GM18861 (cell line): ENCODE data around the gene UNC5CL.
"Not testable (repeated sequence)": the region's sequence is repeated elsewhere in the genome, so short reads cannot be mapped to it uniquely, and the experiment has no call there.

Experiments used
- ATAC-seq: cut with Tn5 transposase; IDR thresholded peaks from one replicate; pipeline ENCODE4 v1.9.1; 2021; ENCODE audit not compliant: unreplicated experiment

UNC5CL gene

DNA sequence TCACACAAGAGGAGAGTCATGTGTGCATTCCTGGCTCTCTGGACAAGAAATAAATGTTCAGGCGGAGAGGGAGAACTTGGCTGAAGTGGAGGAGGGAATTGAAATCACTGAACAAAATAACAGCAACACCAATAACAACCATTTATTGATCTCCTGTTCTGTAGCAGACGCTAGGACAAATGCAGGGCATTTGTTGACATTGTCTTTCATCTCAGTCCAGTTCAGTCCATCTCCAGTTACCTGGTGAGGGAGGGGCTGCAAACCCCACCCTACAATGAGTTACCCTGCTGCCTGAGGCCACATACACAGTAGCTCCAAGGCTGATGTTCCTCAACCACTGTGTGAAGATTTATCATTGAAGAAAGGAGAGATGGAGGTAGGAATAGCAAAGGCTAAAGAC is 27.3 kb downstream of the UNC5CL start:
- no peak for ATAC-seq

DNA sequence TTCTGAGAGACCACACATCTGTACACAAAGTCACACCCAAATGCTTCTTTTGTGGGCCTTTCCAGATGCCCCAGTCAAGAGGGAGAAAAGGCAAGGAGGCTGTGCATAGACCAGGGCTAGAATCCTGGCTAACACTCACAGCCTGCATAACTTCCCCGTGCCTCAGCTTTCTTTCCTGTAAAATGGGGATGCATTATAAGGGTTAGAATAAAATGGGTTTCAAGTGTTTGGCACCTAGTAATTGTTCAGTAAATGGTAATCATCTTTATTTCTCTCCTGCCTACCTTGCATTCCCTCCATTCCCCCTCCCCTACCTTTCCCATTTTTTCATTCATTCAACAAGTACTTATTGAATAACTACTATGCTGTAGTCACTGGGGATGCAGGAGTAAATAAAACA is 29.4 kb downstream of the UNC5CL start:
- ATAC-seq = no peak

DNA sequence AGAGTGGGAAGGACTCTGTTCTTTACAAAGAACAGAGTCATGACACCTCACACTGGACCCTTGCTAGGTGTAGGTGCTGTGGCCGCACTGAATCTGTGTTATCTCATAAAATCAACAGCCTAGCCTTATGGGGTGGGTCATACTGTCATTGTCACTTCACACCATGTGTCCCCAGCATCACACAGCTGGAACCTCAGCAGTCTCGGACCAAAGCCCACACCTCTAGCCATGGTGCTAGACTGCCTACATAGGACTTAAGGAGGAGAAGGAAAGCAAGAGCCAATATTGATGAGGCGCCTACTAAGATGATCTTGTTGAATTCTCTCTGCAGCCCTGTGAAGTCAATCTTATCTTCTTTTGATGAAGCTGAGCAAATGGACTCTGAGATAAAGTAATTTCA is 31.0 kb downstream of the UNC5CL start:
- no peak for ATAC-seq

GRCh38 chr6:41006980-41007379 is 32.0 kb downstream of the UNC5CL start:
- ATAC-seq = not testable (repeated sequence)

DNA sequence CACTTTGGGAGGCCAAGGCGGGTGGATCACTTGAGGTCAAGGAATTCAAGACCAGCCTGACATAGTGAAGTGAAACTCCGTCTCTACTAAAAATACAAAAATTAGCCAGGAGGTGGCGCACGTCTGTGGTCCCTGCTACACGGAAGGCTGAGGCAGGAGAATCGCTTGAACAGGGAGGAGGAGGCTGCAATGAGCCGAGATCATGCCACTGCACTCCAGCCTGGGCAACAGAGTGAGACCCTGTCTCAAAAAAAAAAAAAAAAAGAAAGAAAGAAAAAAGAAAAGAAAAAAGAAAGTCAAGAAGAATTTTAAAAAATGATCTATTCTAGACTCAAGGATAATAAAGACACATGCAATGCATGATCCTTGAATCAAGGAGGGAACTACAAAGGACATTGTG is 32.8 kb downstream of the UNC5CL start:
- not testable (repeated sequence) for ATAC-seq

DNA sequence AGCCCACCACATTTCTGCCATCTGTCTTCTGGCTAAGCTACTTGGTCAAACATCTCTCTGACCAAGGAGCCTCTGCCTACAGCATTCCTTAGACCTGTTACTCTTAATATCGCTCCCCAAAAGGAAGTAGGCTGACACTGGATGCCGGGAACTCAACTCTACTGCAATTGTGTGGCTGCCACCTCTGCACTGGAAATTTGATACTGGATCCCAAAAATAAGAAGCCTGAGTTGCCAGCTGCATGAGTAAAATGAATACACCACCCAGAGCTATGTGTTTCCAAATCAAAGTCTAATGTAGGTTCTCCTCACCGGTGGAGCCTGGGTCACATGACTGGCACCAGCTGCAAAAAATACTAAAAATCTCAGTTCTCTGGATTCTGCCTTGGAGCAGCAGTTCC is 36.9 kb downstream of the UNC5CL start:
- no peak for ATAC-seq

- ATAC-seq = no peak
These were observed 38.8 kb downstream of the UNC5CL start for GRCh38 chr6:41000248-41000647.

DNA sequence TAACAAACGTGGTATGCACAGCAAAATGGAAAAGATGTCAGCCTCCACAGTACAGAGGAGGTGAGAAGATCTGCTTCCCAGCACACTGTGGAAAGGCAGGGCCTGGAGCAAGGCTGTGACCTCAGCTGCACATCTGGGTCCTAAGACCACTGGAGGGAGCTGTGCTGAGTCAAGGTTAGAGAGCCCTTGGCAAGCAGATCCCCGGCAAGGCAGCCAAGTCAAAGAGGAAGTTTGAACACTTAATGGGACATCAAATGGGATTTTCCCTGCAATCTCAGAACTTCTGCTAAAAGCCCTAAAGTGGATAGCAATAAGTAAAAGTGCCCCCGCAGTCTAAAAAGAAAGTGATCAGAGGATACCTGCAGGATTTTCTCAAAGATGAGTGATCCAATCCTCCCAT is 39.5 kb downstream of the UNC5CL start:
- no peak for ATAC-seq

- ATAC-seq = no peak
These were observed 40.4 kb downstream of the UNC5CL start for GRCh38 chr6:40998661-40999060.

DNA sequence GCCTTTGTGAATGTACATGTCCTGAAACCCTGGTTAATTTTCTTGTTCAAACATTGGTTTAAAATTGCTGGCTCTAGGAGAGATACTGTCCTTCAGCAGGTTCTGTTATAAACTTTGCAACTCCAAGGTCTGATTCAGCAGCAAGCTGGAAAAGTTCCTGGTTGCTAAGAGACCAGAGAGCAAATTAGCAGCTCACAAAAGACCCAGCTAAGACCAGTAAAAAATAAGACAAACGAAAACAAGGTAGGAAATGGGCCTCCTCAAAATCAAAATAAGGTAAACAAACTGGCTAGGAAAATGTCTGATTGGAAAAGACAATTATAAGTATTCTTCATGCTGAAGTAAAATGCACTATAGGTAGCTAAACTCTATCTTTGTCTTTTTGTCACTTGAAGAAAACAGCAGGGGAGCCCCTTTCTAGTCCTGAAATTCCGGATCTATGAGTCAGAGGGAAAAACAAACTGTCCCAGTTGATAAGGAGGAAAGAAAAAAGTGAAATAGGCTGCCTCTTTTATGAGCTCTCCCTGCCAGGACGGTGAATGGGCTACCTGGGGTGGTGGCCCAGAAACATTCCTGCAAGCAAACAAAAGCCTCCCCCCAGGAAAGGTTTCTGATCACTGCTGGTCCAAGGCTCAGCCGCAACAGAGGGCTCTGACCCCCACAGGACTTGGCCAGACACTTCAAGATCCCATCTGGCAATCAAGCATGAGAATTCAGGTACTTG is 41.6 kb downstream of the UNC5CL start:
- no peak for ATAC-seq

- ATAC-seq = no peak
These were observed 42.3 kb downstream of the UNC5CL start for GRCh38 chr6:40996591-40997233.

DNA sequence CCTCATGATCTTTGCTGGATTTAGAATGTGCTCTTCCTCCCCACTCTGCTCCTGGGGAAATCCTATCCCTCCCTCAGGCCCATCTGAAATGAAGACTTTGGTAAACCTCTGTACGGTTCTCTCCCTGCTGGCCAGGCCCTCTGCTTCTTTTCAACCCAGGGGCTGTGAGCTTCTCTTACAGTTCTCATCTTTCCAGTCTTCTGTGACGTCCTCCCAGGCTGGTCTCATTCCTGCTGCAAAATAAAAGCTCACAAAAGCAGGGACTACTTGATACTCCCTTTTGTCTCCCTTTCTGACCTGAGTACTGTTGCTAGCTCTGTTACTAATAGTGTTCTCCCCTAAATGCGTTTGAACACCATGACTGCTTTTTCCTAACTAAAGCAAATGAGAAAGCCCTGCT is 46.3 kb downstream of the UNC5CL start:
- no peak for ATAC-seq

DNA sequence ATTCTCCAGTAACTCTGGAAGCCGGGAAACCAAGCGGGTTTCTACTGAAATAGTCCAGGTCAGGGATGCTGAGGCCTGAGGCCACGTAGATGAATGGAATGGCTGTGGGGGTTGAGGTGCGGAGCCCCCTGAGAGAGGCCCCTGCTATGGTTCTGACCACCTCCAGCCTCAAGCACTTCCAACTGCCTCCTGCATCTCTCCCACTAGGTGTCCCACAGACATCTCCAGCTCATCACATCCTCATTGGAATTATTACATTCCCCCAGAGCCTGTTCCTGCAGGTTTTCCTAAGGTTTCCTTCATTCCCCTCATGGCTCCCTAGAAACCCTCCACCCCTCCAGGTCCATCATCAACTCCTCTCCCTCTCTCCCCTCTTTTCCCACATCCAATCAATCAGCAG is 48.7 kb downstream of the UNC5CL start:
- ATAC-seq = no peak

DNA sequence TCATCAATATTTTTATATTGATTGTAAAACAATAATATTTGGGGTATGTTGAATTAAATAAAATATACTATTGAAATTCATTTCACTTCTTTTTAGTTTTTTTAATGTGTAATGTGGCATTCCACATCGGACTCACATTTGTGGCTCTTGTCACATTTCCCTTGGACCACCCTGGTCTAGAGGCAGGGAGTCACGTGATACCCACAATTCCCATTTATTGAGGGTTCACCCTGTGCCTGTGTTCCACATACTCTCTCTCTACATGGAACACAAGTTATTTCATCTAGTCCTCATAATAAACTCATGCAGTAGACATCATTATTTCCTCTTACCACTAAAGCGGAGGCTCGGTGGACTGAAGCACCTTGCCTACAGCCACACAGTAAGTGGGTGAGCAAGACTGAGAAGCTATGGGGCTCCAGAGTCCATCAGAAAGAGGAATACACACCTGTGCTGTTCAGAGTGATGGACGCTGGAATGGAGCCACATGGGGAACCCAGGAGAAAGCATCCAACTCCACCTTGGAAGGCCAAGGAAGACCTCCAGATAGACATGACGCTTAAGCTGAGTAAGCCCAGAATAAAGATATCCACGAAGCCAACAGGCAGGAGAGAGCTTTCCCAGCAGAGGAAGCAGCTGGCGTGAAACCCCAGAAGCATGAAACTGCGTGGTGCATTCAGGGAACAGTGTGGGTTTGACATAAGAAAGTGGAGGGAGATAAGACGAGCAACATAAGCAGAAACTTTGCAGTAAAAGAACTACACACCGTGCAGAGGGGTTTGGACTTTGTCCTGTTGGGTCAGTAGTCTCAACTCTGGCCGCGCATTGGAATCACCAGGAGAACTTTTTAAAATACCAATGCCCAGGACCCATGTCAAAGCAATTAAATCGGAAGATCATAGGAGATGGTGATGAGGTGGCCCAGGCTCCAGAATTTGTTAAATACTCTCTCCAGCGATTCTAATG is 49.5 kb downstream of the UNC5CL start:
- no peak for ATAC-seq

DNA sequence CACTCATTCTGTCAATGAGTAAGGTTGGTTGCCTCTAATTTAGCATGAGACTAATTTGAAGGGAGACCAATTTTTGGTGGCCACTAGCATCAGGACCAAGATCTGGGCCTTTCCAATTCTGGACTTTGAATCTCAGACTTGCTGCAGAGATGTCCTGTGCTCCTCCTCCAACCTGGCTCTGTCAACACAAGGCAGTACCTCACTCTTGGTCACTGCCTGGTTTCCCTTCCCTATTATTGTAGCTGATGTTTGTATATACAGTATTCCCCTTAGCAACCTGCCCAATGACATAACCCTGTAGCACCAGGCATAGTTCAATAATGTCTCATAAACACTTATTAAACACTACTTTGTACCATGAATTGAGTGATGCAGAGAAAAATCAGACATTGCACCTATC is 50.4 kb downstream of the UNC5CL start:
- ATAC-seq = no peak

GRCh38 chr6:40986921-40987819 is 51.9 kb downstream of the UNC5CL start:
- ATAC-seq = no peak

DNA sequence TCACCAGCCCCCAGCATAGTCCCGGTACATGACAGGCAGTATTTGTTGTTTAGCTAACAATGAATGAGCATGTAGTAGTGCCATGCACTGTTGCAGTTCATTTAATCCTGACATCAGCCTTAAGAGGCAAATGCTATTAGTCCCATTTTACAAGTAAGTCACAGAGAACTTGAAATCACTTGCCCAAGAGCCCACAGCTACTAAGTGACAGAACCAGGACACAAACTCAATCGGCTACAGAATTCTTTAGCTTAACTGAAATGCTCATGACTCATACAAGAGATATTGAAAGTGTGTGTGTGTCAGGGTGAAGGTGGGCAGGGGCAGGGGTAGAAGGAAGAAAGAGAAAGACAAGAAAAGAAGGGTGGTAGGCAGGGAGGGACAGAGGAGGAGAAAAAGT is 52.7 kb downstream of the UNC5CL start:
- no peak for ATAC-seq

GRCh38 chr6:40983752-40984151 is 55.3 kb downstream of the UNC5CL start:
- no peak for ATAC-seq

GRCh38 chr6:40982917-40983316 is 56.1 kb downstream of the UNC5CL start:
- no peak for ATAC-seq

DNA sequence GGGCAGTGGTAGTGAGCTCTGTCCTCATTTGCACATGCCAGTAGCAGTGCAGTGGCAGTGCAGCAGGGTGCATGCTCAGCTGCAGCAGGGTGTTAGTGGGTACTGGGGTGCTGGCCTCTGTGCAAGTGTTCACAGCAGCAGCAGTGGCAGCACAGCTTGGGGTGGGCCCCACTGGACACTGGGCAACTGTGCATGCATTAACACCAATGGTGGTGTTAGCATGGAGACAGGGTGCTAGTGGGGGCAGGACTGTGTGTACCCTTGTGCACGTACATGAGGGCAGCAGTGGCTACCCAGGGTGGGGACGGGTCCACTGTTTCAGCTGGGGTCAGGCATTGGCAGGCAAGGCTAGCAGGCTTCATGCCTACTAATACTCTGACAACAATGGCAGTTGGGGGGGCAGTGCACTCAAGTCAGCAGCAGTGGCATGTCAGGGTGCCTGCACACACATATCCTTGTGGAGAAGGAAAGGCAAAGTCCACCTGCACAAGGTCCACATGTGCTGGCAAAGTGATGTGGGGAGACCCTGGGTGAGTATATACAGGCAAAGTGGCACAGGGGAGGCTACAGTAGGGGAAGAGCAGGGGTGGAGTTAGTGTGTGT is 60.2 kb downstream of the UNC5CL start:
- ATAC-seq = no peak
